HG03095 (cell line): ENCODE data around the gene DUXA.
"Not testable (repeated sequence)": the region's sequence is repeated elsewhere in the genome, so short reads cannot be mapped to it uniquely, and the experiment has no call there.

Experiments
- ATAC-seq: cut with Tn5 transposase; IDR thresholded peaks from one replicate; pipeline ENCODE4 v1.9.1; 2021; ENCODE audit warnings: moderate library complexity; ENCODE audit not compliant: unreplicated experiment

Gene DUXA

DNA sequence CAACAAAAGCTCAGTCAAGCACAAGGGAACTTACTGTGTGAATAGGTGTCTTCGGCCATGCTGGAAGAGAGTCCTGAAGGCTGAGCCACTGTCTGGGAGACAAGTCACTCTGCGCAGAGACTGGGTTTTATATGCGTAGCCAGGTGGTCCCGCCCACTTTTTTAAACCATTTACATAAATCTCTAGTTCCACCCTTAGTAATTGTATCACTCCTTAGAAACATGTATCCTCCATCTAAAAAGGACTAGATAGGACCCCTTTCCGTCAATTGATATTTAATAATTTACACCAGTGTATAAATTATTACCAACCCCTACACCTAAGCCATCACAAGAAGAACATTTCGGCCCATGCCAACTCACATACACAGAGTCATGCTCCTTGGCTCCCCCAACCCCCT, at the start of gene DUXA:
TSS of gene DUXA (minus strand) at position 101 of the 400 bp plus-strand sequence. CDS start at position 59, 42 bp downstream.
- ATAC-seq, result no peak

DNA sequence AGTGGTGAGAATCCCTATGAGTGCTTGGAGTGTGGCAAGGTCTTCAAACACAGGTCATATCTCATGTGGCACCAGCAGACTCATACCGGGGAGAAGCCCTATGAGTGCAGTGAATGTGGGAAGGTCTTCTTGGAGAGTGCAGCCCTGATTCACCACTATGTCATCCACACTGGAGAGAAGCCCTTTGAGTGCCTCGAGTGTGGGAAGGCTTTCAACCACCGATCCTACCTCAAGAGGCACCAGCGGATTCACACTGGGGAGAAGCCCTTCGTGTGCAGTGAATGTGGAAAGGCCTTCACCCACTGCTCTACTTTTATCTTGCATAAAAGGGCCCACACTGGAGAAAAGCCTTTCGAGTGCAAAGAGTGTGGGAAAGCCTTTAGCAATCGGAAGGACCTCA, 44.8 kb upstream of the DUXA start:
- ATAC-seq, result no peak

DNA sequence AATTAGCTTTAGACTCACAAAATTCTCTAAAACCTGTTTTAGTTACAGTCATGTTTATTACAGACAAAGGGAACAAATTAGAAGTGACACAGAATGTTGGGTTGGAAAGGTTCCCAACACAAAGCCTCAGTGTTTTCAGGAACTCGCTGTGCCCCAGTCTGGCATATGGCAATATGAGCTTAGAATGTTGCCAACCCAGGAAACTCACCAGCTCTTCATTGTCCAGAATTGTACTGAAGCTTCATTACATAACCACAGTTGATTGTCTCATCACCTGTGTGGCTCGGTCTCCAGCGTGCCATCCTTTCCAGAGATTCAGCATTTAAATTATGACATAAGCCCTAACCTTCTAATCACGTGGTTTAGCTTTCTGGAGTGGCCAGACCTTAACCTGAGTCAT, 43.1 kb upstream of the DUXA start:
- ATAC-seq, result no peak

DNA sequence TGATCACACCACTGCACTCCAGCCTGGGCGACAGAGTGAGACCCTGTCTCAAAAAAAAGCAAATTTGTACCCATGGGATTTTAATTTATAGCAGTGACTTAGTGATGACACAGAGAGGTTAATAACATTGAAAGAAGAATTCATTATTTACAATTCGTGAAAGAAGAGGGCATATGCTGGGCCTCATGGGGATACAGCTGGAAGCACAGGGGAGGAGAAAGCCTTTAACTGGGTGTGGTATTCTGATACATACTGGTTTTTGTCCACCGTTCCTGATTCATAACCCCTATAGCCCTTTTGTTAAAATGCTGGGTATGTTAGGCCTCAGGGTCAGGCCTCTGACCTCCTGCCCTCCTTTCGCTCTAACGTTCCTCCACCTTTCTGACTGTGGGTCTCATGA, 34.9 kb upstream of the DUXA start:
- no peak for ATAC-seq

DNA sequence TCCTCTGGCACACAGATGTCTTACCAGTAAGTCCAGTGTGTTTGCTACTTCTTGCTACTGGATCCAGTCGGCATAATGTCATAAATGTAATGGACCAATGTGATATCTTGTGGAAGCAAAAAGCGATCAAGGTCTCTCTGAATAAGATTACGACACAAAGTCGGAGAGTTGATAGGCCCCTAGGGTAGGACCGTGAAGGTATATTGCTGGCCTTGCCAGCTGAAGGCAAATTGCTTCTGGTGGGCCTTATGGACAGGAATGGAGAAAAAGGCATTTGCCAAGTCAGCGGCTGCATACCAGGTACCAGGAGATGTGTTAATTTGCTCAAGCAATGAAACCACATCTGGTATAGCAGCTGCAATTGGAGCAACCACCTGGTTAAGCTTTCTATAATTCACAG, 30.6 kb upstream of the DUXA start:
- not testable (repeated sequence) for ATAC-seq

DNA sequence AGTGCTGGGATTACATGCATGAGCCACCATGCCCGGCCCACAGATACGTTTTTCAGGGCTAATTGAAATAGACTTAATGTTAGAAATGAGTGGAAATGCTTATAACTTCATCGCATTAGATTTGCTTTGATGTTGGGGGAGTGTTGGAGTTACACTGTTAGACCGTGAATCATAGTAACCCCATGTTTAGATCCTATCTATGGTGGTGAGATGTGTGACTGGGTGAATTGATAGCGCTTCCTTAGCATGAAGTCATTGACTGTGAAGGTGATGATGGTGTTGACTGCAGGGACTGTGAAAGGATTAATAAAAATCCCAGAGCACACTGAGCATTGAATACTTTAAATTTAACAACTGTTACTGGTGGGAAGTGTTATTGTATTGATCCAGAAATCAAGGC, 25.7 kb upstream of the DUXA start:
- no peak for ATAC-seq

DNA sequence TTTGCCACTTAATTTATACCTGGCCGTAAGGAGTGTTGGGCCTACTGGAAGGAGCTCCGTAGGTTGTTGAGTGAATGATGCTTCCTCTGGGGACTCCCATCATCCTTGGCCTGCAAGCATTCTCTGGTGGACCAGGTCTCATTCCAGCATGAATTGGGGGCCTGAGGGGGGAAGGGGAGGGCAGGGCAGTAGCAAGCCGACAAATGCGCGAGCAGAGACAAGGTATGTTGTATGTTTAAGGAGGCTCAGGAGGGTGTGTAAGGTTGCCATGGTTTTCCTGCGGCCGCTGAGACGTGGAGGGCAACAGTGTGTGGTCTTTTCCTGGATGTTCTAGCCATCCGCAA, 24.8 kb upstream of the DUXA start:
- no peak for ATAC-seq

DNA sequence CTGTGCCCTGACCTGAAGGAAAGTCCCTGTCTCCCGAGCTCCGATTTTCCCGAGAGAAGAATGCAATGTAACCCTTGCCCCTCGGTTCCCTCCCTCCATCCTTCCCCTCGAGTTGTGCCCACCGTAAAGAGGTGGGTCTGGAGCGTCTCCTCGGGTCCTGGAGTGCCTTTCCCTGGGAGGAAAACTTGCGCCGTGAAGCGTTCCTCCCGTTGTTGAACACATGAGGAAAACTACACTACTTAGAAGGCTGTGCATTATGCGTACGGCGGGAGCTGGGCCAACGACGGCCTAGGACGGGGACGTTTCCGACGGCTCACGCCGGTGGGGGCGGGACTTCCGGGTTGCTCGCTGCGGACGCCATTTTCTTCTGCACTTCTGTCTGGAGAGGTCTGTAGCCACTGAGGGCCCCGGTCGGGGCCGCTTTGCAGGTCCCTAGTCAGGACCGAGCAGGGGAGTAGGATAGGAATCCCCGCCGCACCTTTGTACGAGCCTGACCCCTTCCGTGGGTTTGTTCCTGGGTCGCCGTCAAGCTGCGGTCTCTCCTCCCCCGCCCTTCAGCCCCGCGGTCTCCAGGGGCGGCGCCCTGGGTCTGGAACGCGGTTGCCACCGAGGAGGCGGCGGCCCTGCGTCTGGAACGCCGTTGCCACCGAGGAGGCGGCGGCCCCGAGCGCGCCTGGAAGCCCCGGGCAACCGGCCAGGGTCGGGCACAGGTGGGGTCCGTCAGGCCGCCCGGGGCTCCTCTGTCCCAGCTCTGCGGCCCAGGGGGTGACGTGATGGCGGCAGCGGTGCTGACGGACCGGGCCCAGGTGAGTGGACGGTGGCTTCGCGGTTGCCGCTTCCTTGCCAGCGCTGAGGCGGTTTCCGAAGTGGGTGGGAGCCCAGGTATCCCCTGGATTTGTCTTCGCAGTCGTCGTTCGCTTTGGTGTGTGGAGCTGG, 24.1 kb upstream of the DUXA start, which contains the start of gene ZNF264:
TSS of gene ZNF264 (plus strand) at position 360 of the 936 bp plus-strand sequence. CDS start at position 774, 414 bp downstream.
- peak; percentile 88 for ATAC-seq

DNA sequence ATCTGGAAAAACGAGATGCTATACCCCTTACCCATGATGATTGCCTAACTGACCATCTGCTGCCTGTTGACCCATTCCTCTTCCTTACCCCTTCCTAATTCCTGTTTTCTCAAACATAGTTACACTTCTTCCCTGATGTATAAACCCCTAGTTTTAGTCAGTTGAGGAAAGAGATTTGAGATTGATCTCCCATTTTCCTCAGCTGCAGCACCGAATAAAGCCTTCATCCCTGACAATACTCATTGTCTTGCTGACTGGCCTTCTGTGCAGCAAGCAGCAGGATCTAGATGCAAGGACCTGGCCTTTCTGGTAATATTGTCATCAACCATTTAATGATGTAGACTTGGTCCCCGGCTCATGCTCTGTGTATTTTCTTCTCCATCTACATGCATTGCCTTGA, 23.0 kb upstream of the DUXA start:
- no peak for ATAC-seq

DNA sequence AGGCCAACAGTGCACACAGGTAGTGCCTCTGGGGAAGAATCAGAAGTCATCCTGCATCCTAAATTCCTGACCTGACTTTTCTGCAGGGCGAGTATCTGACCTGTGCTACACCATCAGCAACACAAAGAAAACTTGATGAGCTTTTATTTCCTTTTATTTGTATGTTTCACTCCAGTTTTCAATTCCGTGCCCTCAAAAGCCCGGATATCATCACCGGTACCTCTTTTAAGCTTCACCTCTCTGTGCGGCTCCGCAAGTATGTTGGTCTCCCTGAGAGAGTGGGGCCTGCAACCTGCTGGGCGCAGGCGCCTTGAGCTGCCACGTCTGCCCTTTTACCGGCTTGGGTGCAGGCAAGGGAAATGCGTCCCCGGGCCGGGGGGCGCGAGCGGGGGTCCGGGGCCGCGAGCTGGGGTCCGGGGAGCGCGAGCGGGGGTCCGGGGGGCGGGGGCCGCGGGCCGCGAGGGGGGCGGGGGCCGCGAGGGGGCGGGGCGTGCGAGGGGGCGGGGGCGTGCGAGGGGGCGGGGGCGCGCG, 4.3 kb upstream of the DUXA start:
- ATAC-seq, result no peak

DNA sequence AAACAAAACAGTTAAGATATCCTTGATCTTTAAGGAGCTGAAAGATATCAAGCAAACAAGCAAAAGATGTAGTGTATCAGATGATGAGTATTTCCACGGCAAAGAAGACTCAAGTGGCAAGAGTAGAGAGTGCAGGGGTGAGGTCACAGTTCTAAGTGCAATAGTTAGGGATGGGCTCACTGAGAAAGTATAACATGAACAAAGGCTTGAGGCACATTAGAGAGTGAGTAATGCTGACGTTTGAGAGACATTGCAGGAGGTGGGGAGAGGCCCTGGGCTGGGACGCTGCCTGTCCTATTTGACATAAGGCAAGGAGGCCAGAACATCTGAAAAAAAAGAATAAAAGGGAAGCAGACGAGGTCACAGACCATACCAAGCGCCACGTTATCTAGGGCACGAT, 1.4 kb downstream of the DUXA start:
- no peak for ATAC-seq

DNA sequence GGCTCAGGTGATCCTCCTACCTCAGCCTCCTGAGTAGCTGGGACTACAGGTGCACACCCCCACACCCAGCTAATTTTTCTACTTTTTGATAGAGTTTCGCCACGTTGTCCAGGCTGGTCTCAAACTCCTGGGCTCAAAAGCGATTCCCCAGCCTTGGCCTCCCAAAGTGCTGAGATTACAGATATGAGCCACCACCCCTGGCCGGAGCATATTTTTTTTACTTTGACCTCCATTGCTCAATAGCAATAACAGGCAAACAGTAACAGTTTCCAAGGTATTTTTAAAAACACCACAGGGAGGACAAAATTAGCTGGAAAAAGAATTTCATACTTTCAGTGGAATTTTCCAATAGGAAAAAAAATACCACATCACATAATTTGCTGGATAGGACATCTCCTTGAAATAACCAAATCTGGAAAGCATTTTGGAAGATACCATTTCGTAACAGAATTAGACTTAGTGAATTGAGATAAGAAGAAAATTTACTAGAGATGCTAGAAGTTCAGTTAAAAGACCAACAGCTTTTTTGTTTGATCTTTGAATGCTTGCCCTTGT, 5.2 kb downstream of the DUXA start:
- no peak for ATAC-seq

DNA sequence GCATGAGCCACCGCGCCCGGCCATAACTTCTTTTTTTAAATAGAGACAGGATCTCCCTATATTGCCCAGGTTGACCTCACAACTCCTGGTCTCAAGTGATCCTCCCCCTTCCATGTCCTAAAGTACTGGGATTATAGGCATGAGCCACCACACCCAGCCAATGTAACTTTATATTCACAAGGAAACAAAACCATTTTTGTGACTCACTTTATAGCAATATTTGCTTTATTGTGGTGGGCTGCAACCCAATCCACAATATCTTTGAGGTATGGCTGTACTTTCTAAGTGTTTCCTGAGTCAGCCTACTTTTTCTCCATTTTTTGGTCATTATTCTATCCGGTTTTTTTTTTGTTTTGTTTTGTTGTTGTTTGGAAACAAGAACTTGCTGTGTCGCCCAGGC, 14.4 kb downstream of the DUXA start:
- no peak for ATAC-seq

DNA sequence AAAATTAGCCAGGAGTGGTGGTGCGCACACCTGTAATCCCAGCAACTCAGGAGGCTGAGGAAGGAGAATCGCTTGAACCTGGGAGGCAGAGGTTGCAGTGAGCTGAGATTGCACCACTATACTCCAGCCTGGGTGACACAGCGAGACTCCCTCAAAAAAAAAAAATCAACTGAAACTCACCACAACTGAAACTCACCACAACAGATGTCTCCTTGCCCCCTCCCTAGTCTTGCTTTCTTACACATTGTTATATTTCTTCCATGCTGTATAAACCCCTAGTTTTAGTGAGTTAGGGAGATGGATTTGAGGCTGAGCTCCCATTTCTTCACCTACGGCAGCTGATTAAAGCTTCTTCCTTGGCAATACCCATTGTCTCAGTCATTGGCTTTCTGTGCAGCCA, 25.6 kb downstream of the DUXA start:
- no peak for ATAC-seq

DNA sequence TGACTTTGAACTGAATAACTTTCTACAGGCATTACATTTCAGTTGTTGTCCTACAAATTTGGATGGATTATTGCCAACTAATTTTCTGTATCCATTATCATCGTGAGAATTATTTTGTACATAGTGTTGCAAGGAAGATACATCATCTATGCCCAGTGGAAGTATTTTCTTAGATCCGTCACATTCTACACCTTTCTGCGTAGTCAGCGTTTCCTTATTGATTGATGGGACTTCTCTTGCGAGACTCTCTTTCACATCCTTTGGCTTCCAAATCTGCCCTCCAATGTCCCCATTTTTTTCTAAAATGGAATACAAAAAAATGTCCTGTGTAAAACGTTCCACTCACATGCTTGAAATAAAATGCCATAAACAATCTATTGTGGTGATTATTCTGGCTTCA, 31.5 kb downstream of the DUXA start:
- ATAC-seq, result no peak

DNA sequence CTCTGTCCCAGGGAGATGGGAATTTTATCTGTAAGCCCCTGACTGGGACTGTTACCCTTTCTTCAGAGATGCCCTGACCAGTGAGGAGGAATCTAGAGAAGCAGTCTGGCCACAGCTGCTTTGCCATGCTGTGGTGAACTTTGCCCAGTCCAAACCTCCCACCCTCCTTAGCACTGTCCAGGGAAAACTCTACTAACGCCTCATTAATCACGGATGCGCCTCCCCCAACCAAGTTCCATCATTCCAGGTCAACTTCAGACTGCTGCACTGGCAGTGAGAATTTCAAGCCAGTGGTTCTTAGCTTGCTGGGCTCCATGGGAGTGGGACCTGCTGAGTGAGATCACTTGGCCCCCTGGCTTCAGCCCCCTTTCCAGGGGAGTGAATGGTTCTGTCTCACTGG, 39.9 kb downstream of the DUXA start:
- ATAC-seq, result not testable (repeated sequence)

DNA sequence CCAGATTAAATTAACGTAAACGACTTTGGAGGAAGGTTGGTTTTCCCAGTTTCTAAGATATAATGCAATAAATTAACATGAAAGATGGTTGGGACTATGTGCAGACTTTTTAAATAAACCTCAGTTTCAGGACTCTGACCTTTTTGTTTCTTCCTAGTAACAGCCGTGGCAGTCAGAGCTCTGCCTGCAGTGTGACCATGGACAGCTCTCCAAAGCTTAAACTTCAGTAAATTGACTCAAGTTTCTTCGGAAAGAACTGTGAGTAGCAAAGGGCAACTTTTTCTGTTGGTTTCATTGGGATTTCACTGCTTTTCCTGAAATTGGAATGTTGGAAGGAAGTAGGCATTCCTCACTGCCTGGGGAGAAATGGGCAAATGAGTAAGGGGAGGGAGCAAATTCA, 43.4 kb downstream of the DUXA start:
- no peak for ATAC-seq

DNA sequence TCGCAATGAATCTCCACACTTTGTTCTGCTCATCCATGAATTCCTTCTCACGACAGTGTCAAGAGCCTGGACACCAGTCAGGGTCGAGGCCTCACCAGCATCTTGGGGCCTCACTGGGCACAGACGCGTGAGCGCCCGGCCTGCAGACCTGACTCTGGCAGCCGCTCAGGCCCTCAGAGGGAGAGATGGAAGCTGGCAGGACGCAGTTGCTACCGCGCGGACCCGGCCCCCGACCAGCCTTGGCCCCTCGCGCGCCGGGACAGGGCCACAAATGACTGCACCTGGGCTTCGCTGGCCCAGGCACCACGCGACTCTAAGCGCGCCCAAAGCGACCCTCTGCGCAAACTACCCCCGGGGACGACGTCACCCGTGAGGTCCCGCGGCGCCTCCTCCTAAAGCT, 48.4 kb downstream of the DUXA start:
- no peak for ATAC-seq

DNA sequence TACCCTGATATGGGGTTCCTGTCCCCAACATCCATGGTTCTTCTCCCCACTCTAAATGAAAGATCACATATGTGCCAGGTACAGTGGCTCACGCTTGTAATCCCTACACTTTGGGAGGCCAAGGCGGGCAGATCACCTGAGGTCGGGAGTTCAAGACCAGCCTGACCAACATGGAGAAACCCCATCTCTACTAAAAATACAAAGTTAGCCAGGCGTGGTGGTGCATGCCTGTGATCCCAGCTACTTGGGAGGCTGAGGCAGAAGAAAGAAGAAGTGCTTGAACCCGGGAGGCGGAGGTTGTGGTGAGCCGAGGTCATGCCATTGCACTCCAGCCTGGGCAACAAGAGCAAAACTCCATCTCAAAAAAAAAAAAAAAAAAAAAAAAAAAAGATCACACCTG, 53.8 kb downstream of the DUXA start:
- ATAC-seq, result not testable (repeated sequence)

DNA sequence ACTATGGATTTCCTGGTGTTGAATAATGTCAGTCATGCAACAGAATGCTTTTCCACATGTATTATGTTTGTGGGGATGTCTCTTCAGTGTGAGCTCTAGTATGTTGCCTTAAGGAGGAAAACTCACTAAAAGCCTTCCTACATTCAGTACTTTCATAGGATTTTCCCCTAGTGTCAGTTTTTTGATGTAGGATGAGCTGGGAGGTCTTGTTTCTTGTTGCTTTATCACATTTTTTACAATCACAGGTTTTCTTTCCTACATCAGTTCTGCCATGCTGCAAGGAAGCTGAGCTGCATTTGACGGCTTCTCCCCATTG, 56.0 kb downstream of the DUXA start:
- ATAC-seq, result no peak

DNA sequence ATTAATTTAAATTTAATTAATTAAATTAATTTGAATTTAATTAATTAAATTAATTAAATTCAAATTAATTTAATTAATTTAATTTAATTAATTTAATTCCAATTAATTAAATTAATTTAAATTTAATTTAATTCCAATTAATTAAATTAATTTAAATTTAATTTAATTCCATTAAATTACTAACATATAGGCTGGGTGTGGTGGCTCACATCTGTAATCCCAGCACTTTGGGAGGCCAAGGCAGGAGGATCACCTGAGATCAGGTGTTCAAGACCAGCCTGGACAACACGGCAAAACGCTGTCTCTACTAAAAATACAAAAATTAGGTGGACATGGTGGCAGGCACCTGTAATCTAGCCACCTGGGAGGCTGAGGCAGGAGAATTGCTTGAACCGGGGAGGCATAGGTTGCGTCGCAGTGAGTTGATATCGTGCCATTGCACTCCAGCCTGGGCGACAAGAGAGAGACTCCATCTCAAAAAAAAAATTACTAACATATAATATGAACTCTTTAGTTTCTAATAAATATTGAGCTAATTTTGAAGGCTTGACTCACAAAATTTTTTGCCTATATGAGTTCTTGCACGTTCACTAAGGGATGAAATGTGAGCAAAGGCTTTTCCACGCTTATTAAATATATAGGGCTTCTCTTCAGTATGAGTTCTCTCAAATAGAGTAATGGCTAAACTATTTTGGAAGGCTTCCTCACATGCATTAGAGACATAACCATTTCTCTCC, 56.5 kb downstream of the DUXA start:
- no peak for ATAC-seq

DNA sequence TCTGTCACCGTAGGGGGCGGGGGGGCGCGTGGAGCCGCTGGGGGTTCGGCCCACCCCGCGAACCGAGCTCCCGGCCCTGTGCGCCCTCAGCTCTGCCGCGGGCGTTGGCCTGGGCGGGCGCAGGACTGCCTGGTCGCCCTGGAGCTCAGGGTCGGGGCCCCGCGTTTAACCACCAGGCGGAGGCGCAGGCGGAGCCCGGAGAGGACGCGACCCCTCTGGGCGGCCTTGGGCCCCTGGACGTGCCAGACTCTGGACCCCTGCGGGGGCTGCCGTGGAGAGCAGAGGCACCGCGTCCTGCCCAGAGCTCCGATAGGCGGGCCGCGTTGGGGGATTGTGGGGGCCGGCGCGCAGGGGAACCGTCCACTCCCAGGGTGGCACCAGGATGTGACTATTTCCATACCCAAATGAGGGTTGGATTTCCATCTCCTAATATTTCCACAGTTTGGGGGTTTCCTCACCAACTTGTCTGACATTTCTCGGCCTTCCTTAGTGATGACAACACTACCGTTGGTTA, 60.5 kb downstream of the DUXA start:
- ATAC-seq, result no peak
